Endothelial cell of umbilical vein (primary cell): ENCODE data around the gene HBA2. TPM values are rescaled to one million over a fixed set of nuclear protein-coding genes. Genes with fewer than 3 reads are reported as not detected.

ENCODE experiments used
- BruUV-seq: library from RNA; stranded (reverse); fragments of 400-500 nt; replicated peaks from 2 replicates; lab custom pipeline; 2021; lab: Mats Ljungman, UMichigan
- CTCF ChIA-PET: fragments of 300-600, 350-600 bp; sonication (Branson Sonifier 250); formaldehyde crosslinking; loops from one replicate; lab custom pipeline; 2021; ENCODE audit warnings: antibody characterized with exemption, inconsistent platforms; lab: Charles Lee
- POLR2A ChIA-PET: fragments of 300-600, 350-600 bp; sonication (Branson Sonifier 250); formaldehyde crosslinking; loops from one replicate; lab custom pipeline; 2021; ENCODE audit warnings: antibody characterized with exemption, inconsistent platforms; lab: Charles Lee
- DNase-seq: peaks from one replicate; pipeline ENCODE4 v3.0.0-alpha.2; 2011; ENCODE audit warnings: low read depth, low spot score
- FAIRE-seq: peaks from 2 replicates; lab custom pipeline; 2011; peaks lifted over from hg19 to GRCh38; lab: Jason Lieb, UNC
- H2AFZ ChIP-seq: 2 replicates; pipeline ENCODE4 v1.6.0; 2012; ENCODE audit warnings: low read depth, low read length, control low read depth, inconsistent platforms
- H3K27ac ChIP-seq: 2 replicates; pipeline ENCODE4 v1.5.1; 2011; ENCODE audit warnings: low read depth, mild to moderate bottlenecking, control low read depth, low read length, moderate library complexity; ENCODE audit not compliant: insufficient read depth
- H3K27me3 ChIP-seq, 2 experiments: 2 replicates each; pipeline versions ENCODE4 v1.6.0 to v1.6.1; 2011; ENCODE audit warnings: low read length in 2 of 2, mixed read lengths in 1 of 2; ENCODE audit not compliant: control insufficient read depth in 2 of 2, insufficient read depth in 2 of 2
- H3K36me3 ChIP-seq, 2 experiments: 2 replicates in 1 of 2; 3 replicates in 1 of 2; pipeline ENCODE4 v1.5.1; 2011; ENCODE audit warnings: low read length in 2 of 2, mild to moderate bottlenecking in 1 of 2, moderate library complexity in 1 of 2; ENCODE audit not compliant: control insufficient read depth in 2 of 2, insufficient read depth in 2 of 2; ENCODE audit errors: extremely low read depth in 1 of 2
- H3K4me1 ChIP-seq: 3 replicates; pipeline ENCODE4 v1.5.1; 2011; ENCODE audit warnings: mild to moderate bottlenecking, low read length; ENCODE audit not compliant: control insufficient read depth, insufficient read depth; ENCODE audit errors: extremely low read depth
- H3K4me2 ChIP-seq: 2 replicates; pipeline ENCODE4 v1.6.1; 2011; ENCODE audit warnings: low read length, control low read depth, mixed read lengths; ENCODE audit not compliant: insufficient read depth
- H3K4me3 ChIP-seq, 3 experiments: fragments of 200-600 bp in 1 of 3; sonication (generic), shearing (Covaris generic) in 1 of 3; replicated peaks in 1 of 3; 2 replicates each; pipeline ENCODE4 v1.5.1; 2011 to 2016; ENCODE audit warnings: control low read depth in 3 of 3, low read length in 3 of 3, mild to moderate bottlenecking in 2 of 3, inconsistent platforms in 1 of 3, low read depth in 1 of 3, moderate library complexity in 1 of 3; ENCODE audit not compliant: insufficient read depth in 1 of 3
- H3K79me2 ChIP-seq: 2 replicates; pipeline ENCODE4 v1.6.0; 2012; ENCODE audit warnings: low read length, inconsistent platforms; ENCODE audit not compliant: control insufficient read depth, insufficient read depth
- H3K9ac ChIP-seq: replicated peaks from 2 replicates; pipeline ENCODE3; 2011; ENCODE audit warnings: low read length, control low read depth; ENCODE audit not compliant: insufficient read depth; ENCODE audit errors: extremely low read depth
- H3K9me1 ChIP-seq: replicated peaks from 3 replicates; pipeline ENCODE4 v1.6.0; 2011; ENCODE audit warnings: mild to moderate bottlenecking, low read length; ENCODE audit not compliant: control insufficient read depth, insufficient read depth; ENCODE audit errors: extremely low read depth
- H3K9me3 ChIP-seq: replicated peaks from 2 replicates; pipeline ENCODE4 v1.5.1; 2012; ENCODE audit warnings: low read length, inconsistent platforms; ENCODE audit not compliant: control insufficient read depth, insufficient read depth
- H4K20me1 ChIP-seq: replicated peaks from 2 replicates; pipeline ENCODE3; 2011; ENCODE audit warnings: mild to moderate bottlenecking, low read length; ENCODE audit not compliant: control insufficient read depth, insufficient read depth; ENCODE audit errors: extremely low read depth
- CTCF ChIP-seq, 2 donors: IDR thresholded peaks; 1 replicate in 1 of 2; 2 replicates in 1 of 2; pipeline ENCODE4 v1.5.1; 2011; ENCODE audit warnings: low read length in 2 of 2, mild to moderate bottlenecking in 2 of 2, moderate library complexity in 2 of 2, control low read depth in 1 of 2, inconsistent platforms in 1 of 2, low read depth in 1 of 2; ENCODE audit not compliant: insufficient read depth in 1 of 2; ENCODE audit errors: extremely low read depth in 1 of 2
- EZH2 ChIP-seq: IDR thresholded peaks from 2 replicates; pipeline ENCODE4 v1.6.1; 2012; ENCODE audit warnings: borderline replicate concordance, low read depth, mild to moderate bottlenecking, moderate library complexity, low read length, inconsistent platforms; ENCODE audit not compliant: severe bottlenecking
- FOS ChIP-seq: IDR thresholded peaks from 2 replicates; pipeline ENCODE4 v1.6.1; 2011; ENCODE audit warnings: mild to moderate bottlenecking, low read length, moderate library complexity, borderline replicate concordance; ENCODE audit not compliant: insufficient read depth
- GATA2 ChIP-seq: IDR thresholded peaks from 2 replicates; pipeline ENCODE4 v1.7.0; 2011; ENCODE audit warnings: low read depth, mild to moderate bottlenecking, moderate library complexity, mixed read lengths, low read length; ENCODE audit not compliant: insufficient read length, insufficient read depth
- JUN ChIP-seq: IDR thresholded peaks from 2 replicates; pipeline ENCODE4 v1.6.1; 2011; ENCODE audit warnings: borderline replicate concordance, low read depth; ENCODE audit not compliant: insufficient read length, insufficient read depth
- MYC ChIP-seq: IDR thresholded peaks from one replicate; pipeline ENCODE4 v1.6.1; 2011; ENCODE audit warnings: mild to moderate bottlenecking, low read depth, low read length
- POLR2A ChIP-seq: IDR thresholded peaks from 2 replicates; pipeline ENCODE4 v1.6.1; 2012; ENCODE audit warnings: low read depth, mild to moderate bottlenecking, control low read depth, low read length
- POLR2AphosphoS5 ChIP-seq: IDR thresholded peaks from 2 replicates; pipeline ENCODE4 v1.6.1; 2012; ENCODE audit warnings: low read depth, mild to moderate bottlenecking, control low read depth, low read length, moderate library complexity; ENCODE audit not compliant: insufficient read depth
- dilution Hi-C: fragments of 300-500 bp; cut with MboI; formaldehyde crosslinking; loops from one replicate; pipeline ENCODE4 v1.15.0; 2019; ENCODE audit warnings: low sequenced_read_pairs; ENCODE audit not compliant: extremely low pct_ligation_motif_present
- intact Hi-C: fragments of 100-400 bp; cut with micrococcal nuclease; formaldehyde crosslinking; loops from one replicate; pipeline ENCODE4 v1.10.0; 2022
- polyA plus RNA-seq, 4 experiments: library from polyadenylated mRNA; depleted of rRNA in 3 of 4; stranded (reverse) in 3 of 4; unstranded in 1 of 4; fragments of >200 nt; gene quantifications; 2 replicates each; pipeline versions ENCODE4 v1.2.1 to v1.2.3, GENCODE V29; 2011 to 2012; ENCODE audit warnings: missing spikeins in 1 of 4
- total RNA-seq: library from RNA; stranded (reverse); gene quantifications from 2 replicates; pipeline ENCODE4 v1.2.3, GENCODE V29; 2021
- TF ChIP-seq, protein P1 (sequence below): IDR thresholded peaks from 2 replicates; pipeline ENCODE4 v1.6.1; 2011; ENCODE audit not compliant: insufficient read depth, insufficient read length

HBA2 gene
- total and polyA plus RNA-seq, 2 donors (not counting 3 experiments of a cell fraction or from before 2014, with no cell fraction given): not detected

- ChIA-PET POLR2A (no interaction called here), CTCF (no interaction called here)
- Histone ChIP-seq H3K4me1 (peaks cover 5% of the 10 kb centered on the region), H3K27me3 (no peaks in the 10 kb centered on the region), H3K27ac (no peak overlapping the region), H3K4me2 (no peak overlapping the region), H3K9ac (no peak overlapping the region), H4K20me1 (no peaks in the 10 kb centered on the region), H3K79me2 (no peaks in the 10 kb centered on the region), H3K4me3 (no peak overlapping the region), H2AFZ (no peak overlapping the region), H3K9me1 (no peaks in the 10 kb centered on the region), H3K9me3 (no peaks in the 10 kb centered on the region), H3K36me3 (peaks cover 12 to 24% of the 10 kb centered on the region in 2 experiments)
- TF ChIP-seq, protein P1, sequence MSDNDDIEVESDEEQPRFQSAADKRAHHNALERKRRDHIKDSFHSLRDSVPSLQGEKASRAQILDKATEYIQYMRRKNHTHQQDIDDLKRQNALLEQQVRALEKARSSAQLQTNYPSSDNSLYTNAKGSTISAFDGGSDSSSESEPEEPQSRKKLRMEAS: no peak
- TF ChIP-seq POLR2A (no peak), CTCF (IDR thresholded peaks at IDR 0.05; ENCODE audit: extremely low read depth in 1 of 2, insufficient read depth in 1 of 2, low read depth in 1 of 2, low read length in 2 of 2) (no peak), MYC (no peak), EZH2 (no peak), GATA2 (no peak), JUN (no peak), FOS (no peak), POLR2AphosphoS5 (no peak)
- dilution Hi-C loops: no loop called here
- BruUV-seq: no TSS peak
- DNase-seq: no peak
- FAIRE-seq: no peak
- intact Hi-C loops: no loop called here
Measured at GRCh38 chr16:185691-186090, 13.0 kb downstream of the HBA2 start.
